NK-92 (cell line): Measurements from ENCODE around the gene NT5DC3.

Experiments used
- DNase-seq: peaks from one replicate; lab custom pipeline; 2025; ENCODE audit not compliant: unreplicated experiment; lab: John Stamatoyannopoulos, UW

The NT5DC3 gene

DNA sequence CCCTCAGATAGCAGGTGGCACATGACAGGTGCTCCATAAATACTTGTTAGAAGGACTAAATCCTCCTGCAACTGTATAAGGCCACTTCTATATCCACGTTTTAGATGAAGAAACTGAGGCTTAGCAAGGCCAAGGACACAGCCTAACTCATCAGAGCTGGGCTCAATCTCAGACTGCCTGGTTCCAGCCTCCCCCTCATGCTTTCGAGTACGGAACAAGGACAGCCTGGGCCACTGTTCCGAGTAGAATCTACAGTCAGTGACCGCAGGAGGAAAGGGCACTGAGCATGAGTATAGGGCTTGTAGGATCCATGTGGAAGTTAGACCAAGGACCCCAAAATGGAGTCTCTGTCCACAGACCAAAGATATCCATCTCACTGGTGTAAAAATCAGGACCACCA is 84.6 kb downstream of the NT5DC3 start:
- no peak for DNase-seq

DNA sequence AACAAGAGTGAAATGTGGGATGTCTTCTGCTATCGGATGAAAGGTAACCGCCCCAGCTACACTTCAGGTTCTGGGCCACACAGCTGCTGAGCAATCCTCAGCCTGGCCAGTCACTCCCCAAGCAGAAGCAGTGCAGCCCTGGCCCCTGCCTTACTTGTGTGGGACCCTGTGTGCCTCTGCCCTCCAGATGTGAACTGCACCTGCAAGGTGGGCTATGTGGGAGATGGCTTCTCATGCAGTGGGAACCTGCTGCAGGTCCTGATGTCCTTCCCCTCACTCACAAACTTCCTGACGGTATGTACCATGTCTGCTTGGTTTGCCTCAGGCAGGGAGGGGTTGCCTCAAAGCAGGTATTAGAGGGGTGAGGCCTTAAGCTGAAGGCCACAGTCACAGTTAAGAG is 85.6 kb downstream of the NT5DC3 start:
- DNase-seq = no peak

DNA sequence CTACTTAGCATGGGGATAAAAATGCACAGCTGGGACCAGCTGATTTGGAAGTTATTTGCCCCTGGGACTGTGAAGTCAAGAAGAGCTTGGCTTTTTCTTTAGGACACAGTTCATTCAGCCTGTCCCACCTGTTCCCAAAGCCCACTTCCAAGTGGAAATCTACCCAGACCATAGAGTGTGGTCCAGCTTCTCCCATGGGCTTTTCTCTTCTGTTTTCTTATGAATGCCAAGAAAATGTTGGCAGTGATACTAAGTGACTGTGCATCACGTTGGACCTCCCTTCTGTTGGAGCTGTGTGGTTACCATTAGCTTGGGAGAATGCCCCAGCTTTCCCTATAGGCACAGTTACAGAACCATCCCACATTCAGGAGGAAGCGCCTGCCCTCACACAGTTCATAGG is 89.4 kb downstream of the NT5DC3 start:
- DNase-seq = no peak

DNA sequence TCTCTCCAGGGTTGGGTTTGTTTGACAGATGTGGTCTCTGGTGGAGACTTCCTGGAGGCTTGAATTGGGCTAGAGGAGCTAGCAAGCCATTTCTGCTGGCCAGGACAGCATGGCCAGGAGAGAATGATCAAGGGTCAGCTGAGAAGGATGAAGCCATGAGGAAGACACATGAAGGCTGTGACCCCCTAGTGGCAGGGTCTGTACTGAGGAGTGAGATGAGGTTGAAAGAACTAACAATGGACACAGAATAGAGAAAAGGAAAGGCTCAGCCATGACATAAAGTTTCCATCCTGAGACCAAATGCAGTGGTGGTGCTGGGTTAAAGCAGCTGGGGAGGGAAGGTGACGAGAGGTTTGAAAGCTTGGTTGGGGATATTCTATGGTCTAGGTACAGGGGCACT is 89.9 kb downstream of the NT5DC3 start:
- no peak for DNase-seq

DNA sequence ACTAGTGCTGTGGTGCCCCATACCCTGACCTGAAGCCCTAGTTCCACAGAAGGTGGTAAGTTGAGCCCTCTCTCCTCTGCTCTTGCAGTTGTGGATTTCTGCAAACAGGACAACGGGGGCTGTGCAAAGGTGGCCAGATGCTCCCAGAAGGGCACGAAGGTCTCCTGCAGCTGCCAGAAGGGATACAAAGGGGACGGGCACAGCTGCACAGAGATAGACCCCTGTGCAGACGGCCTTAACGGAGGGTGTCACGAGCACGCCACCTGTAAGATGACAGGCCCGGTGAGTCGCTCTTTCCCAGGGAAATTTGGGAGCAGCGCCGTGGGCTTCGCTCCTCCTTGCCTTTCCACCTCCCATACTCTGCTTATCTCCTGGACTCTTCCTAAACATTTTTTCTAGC is 92.2 kb downstream of the NT5DC3 start:
- no peak for DNase-seq

DNA sequence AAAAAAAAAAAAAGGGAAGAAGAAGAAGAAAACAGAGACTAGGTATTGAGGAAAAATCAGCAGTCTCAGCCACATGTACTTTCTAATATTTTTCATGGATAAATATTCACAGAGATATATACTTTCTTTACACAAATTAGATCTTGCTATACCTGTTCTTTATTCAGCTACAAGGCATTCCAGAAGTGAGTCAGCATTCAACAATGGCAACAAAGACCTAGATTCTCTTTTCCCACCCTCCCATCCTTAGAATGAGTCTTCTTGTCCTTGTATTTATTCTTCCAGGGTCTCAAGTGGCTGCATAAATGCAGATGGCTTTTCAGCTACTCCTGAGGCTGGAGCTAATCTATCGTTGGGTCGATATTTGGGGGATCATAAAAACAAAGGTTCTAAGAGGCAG is 93.0 kb downstream of the NT5DC3 start:
- no peak for DNase-seq

DNA sequence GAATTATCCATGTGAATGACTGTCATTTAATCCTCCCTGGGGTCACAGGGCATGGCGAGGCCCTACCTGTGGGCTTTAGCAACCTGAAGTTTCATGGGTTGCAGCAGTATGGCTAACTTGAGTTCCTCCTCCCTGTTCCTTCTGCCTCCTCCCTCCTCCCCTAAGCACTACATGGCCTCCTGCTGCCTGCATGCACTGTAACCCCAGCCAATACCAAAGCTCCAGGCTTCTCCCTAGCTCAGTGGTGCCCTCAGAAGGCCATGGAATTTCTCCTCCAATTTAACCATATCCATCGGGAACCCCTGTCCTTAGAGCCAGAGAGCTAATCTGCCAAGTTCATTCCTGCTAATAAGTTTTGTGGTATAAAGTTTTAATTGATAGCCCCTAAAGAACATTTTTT is 95.1 kb downstream of the NT5DC3 start:
- DNase-seq = no peak

DNA sequence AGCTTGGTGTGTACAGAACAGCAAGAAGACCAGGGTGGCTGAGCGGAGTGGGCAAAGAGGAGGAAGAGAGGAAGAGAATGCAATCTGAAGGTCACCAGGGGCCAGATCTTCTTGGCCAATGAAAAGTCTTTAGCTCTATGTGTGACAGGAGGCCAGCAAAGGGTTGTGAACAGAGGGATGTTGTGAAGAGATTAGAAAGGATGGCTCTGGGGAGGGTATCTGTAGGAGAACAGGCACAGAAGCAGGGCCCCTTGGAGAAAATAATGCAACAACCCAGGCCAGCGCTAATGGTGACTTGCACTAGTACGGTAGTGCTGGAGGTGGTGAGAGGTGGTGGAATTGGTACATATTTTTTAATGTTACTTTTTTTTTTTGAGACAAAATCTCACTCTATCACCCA is 97.2 kb downstream of the NT5DC3 start:
- DNase-seq = no peak

DNA sequence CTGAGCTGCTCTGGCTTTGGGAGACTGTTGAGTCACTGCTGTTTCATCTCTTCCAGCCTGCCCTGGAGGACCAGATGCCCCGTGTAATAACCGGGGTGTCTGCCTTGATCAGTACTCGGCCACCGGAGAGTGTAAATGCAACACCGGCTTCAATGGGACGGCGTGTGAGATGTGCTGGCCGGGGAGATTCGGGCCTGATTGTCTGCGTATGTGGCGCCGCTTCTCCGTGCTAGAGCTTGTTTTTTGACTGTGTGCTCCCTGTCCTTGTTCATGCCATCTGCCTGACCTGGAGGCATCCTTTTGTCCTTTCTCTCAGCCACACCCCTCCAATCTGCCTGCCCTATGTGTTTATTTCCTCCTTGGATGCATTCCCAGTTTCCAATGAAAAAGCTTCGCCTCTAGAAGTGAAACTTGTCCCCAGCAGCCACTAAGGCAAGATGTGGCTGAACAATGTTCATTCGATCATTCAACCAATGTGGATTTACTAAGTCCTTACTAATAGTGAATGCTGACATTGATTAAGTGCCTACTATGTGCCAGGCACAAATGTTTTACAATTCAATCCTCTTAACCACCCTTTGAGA is 98.6 kb downstream of the NT5DC3 start:
- no peak for DNase-seq

DNA sequence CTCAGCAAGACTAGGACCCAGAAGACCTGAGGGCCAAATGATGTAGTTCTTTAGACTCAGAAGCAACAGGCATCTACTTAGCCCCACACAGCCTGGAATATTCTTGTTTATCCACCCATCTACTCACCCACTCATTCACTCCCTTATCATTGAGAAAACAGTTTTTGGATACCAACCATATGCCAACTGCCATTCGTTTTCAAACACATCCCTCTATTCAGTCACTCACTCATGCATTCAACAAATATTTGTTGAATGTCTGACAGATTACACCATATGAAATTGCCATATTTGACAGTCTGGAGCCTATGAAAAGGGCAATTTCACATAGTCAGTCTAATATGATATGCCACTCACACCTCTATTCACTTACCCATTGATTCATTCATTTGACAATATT is 103.2 kb downstream of the NT5DC3 start:
- no peak for DNase-seq

DNA sequence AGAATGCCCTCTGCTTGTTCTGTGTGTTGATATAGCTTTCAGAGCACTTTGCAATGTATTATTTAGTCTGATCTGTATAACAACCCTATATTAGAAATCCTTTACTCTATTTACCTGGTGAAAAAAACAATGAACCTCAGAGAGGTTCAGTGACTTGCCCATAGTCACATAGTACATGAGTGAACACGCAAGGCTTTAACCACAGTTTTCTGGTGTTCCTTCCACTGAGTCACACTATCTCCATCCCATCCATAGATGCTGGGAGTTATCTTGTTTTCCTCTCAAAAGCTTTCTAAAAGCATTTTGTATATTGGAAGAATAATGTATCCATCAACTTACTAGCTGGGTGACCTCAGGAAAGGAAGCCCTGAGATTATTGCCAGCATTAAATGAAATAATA is 104.5 kb downstream of the NT5DC3 start:
- no peak for DNase-seq

DNA sequence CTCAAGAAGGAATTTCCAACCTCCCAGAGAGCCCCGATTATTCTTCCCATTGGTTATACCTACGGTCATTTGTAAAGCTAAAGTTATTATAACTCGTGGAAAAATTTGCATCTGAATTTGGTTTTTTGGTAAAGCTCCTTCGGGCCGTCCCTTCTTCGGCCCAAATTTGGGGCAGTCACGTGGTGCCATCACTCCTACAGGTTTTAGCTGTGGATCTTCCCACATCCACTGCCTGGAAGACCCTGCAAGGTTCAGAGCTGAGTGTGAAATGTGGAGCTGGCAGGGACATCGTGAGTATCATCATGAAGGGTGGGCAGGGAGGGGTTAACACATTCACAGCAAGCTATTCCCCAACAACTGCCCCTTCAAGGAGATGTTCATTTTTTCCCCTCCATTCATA is 105.7 kb downstream of the NT5DC3 start:
- no peak for DNase-seq

DNA sequence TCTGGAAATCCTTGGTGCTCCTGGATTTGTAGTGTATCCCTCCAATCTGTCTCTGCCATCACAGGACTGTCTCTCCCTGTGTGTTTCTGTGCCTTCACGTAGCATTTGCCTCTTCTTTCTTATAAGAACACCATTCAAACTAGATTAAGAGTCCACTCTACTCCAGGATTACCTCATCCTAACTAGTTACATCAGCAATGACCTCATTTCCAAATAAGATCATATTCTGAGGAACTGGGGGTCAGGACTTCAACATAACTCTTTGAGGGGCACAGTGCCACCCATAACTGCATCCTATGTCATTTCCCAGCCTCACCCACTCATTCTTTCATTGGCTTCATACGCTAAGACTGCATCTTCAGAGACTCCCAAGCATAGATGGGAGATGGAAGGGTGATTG is 106.2 kb downstream of the NT5DC3 start:
- DNase-seq = no peak

DNA sequence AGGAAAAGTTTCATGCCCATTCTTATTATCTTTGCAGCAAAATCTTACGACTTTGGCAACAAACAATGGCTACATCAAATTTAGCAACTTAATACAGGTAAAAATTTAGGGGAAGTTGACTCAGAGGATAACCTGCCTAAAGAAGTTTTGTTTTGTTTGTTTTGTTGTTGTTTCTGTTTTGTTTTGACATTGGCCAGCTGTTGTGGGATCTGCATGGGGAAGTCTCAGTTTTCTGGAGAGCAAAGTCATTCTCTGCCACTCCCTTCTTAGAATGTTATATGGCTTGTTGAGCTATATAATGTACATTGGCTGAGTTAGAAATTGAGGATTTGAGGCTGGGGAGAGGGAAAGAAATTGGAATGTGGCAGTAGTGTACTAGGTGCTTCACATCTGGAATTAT is 109.5 kb downstream of the NT5DC3 start:
- no peak for DNase-seq

DNA sequence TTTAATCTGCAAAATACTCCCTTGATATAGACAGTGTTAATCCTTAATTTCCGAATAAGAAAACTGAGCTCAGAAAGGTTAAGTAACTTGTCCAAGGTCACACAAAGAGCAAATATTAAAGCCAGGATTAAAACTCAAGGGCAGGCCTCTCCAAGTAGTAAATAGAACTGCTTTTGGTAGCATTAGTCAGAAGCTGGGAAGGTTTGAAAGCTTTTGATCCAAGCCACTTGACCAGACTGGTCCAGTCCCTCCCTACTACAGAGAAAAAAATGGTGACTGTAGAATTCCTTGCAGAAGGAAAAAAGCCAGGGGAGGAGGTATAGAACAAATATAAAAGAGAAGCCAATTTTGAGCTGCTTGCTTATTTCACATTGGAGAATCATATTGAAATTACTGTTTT is 111.5 kb downstream of the NT5DC3 start:
- DNase-seq = no peak

DNA sequence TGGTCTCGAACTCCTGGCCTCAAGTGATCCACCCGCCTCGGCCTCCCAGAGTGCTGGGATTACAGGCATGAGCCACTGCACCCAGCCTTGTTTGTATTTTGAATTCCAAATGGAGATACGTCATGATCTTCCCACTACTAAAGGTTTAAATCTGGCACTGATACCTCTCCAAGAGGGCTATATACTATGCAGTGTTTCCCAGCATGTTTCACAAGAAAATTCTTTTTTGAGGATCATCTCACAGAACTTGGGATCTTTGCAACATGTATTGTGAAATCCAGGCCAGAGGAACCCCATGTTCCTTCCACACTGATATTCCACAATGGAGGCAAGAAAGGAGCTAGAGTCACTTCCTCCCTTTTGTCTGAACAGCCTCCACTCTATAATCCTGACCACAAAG is 112.7 kb downstream of the NT5DC3 start:
- DNase-seq = no peak

DNA sequence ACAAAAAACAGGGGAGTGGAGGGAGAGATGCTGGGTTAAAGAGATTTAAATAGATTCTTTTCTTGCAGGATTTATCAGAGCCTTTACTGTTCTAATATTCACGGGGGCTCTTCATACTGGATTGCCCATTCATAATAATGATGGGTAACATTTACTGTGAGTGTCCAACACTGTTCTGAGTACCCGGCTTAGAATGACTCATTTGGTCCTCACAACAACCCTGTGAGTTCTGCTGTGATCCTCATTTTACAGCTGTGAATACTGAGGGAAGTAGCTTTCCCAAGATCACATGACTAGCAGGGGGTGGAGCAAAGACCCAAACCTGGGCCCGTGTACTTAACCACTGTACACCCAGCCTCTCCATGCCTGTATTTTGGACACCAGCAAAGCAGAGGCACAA is 113.4 kb downstream of the NT5DC3 start:
- DNase-seq = no peak

DNA sequence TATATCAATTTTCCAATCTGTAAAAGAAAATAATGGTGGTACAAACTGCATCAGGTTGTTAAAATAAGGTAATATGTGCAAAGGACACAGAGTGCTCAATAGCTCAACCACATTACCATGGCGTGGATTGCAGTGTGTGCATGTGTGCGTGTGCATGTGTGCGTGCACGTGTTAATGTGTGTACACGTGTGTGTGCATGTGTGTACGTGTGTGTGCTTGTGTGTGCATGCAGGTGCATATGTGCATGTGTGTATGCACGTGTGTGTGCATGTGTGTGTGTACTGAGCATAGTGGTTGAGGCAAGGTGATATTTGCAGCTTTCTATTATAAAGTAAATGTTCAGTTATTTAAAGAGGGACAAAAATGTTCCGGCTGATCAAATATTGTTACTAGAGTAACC is 115.6 kb downstream of the NT5DC3 start:
- DNase-seq = no peak
